HG03196 (cell line): ENCODE data around the gene SCAF11.

ENCODE experiments used
- ATAC-seq: cut with Tn5 transposase; IDR thresholded peaks from one replicate; pipeline ENCODE4 v1.9.1; 2021; ENCODE audit not compliant: unreplicated experiment

The SCAF11 gene

GRCh38 chr12:45930369-45930768, 60.0 kb downstream of the SCAF11 start:
- no peak for ATAC-seq

- no peak for ATAC-seq
These were observed 62.1 kb downstream of the SCAF11 start for GRCh38 chr12:45928309-45928708.

GRCh38 chr12:45918818-45919217, 71.6 kb downstream of the SCAF11 start:
- ATAC-seq, result no peak

- no peak for ATAC-seq
These were observed 75.0 kb downstream of the SCAF11 start for GRCh38 chr12:45915405-45915804.

GRCh38 chr12:45914090-45914489, 76.3 kb downstream of the SCAF11 start:
- ATAC-seq, result no peak

GRCh38 chr12:45913631-45914030, 76.7 kb downstream of the SCAF11 start:
- no peak for ATAC-seq

- ATAC-seq, result no peak
These were observed 77.6 kb downstream of the SCAF11 start for GRCh38 chr12:45912774-45913173.

GRCh38 chr12:45909041-45909713, 81.2 kb downstream of the SCAF11 start:
- ATAC-seq, result no peak

- peak; percentile 52 for ATAC-seq
These were observed 82.4 kb downstream of the SCAF11 start for GRCh38 chr12:45907955-45908354.

- no peak for ATAC-seq
These were observed 92.3 kb downstream of the SCAF11 start for GRCh38 chr12:45898094-45898493.

- ATAC-seq, result no peak
These were observed 94.4 kb downstream of the SCAF11 start for GRCh38 chr12:45895961-45896360.

- ATAC-seq, result no peak
These were observed 97.1 kb downstream of the SCAF11 start for GRCh38 chr12:45893240-45893639.

GRCh38 chr12:45890276-45890675, 100.1 kb downstream of the SCAF11 start:
- ATAC-seq, result no peak

GRCh38 chr12:45887544-45887943, 102.8 kb downstream of the SCAF11 start:
- no peak for ATAC-seq

- ATAC-seq, result no peak
These were observed 103.7 kb downstream of the SCAF11 start for GRCh38 chr12:45886685-45887084.

GRCh38 chr12:45883187-45883586, 107.2 kb downstream of the SCAF11 start:
- no peak for ATAC-seq

GRCh38 chr12:45880533-45880932, 109.8 kb downstream of the SCAF11 start:
- ATAC-seq, result no peak

GRCh38 chr12:45879363-45879895, 110.9 kb downstream of the SCAF11 start:
- ATAC-seq, result no peak

- ATAC-seq, result no peak
These were observed 111.6 kb downstream of the SCAF11 start for GRCh38 chr12:45878630-45879255.

GRCh38 chr12:45877069-45877468, 113.3 kb downstream of the SCAF11 start:
- no peak for ATAC-seq

- ATAC-seq, result no peak
These were observed 117.9 kb downstream of the SCAF11 start for GRCh38 chr12:45872446-45872845.
